Peyer's patch (tissue), 4 donors: ENCODE data around the gene DHX34.
"Not testable (repeated sequence)": the region's sequence is repeated elsewhere in the genome, so short reads cannot be mapped to it uniquely, and the experiment has no call there.

ENCODE experiments used
- POLR2A ChIP-seq, 2 donors: fragments of 450-650 bp; IDR thresholded peaks; one replicate each; pipeline ENCODE4 v1.5.1; 2017; ENCODE audit warnings: antibody characterized with exemption in 2 of 2, mild to moderate bottlenecking in 2 of 2, moderate library complexity in 2 of 2
- TF ChIP-seq, protein P1 (sequence below), 6 experiments: fragments of 450-650 bp in 4 of 6; fragments of 200-600 bp in 2 of 6; sonication (generic) in 1 of 6; IDR thresholded peaks; one replicate each; pipeline ENCODE4 v1.5.1; 2017 to 2019; ENCODE audit warnings: antibody characterized with exemption in 6 of 6, mild to moderate bottlenecking in 3 of 6, moderate library complexity in 1 of 6

DNA sequence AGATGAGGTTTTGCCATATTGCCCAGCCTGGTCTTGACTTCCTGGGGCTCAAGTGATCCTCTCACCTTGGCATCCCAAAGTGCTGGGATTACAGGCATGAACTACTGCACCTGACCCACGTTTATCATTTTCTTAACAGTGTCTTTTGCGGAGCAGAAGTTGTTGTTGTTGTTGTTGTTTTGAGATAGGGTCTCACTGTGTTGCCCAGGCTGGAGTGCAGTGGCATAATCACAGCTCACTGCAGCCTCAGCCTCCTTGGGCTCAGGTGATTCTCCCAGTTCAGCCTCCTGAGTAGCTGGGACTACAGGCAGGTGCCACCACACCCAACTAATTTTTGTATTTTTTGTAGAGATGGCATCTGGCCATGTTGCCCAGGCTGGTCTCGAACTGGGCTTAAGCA is 38.5 kb downstream of the DHX34 start:
- TF ChIP-seq, protein P1, sequence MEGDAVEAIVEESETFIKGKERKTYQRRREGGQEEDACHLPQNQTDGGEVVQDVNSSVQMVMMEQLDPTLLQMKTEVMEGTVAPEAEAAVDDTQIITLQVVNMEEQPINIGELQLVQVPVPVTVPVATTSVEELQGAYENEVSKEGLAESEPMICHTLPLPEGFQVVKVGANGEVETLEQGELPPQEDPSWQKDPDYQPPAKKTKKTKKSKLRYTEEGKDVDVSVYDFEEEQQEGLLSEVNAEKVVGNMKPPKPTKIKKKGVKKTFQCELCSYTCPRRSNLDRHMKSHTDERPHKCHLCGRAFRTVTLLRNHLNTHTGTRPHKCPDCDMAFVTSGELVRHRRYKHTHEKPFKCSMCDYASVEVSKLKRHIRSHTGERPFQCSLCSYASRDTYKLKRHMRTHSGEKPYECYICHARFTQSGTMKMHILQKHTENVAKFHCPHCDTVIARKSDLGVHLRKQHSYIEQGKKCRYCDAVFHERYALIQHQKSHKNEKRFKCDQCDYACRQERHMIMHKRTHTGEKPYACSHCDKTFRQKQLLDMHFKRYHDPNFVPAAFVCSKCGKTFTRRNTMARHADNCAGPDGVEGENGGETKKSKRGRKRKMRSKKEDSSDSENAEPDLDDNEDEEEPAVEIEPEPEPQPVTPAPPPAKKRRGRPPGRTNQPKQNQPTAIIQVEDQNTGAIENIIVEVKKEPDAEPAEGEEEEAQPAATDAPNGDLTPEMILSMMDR (IDR thresholded peaks at IDR 0.05) = not testable (repeated sequence)
- not testable (repeated sequence) for TF ChIP-seq POLR2A (IDR thresholded peaks at IDR 0.05)
